ENCODE measurements around the gene KCNG2.
"Not testable (repeated sequence)": the region's sequence is repeated elsewhere in the genome, so short reads cannot be mapped to it uniquely, and the experiment has no call there.

KCNG2 gene

GRCh38 chr18:79872527-79873444, 75.0 kb downstream of the KCNG2 start:
- no peak for DNase-seq

DNA sequence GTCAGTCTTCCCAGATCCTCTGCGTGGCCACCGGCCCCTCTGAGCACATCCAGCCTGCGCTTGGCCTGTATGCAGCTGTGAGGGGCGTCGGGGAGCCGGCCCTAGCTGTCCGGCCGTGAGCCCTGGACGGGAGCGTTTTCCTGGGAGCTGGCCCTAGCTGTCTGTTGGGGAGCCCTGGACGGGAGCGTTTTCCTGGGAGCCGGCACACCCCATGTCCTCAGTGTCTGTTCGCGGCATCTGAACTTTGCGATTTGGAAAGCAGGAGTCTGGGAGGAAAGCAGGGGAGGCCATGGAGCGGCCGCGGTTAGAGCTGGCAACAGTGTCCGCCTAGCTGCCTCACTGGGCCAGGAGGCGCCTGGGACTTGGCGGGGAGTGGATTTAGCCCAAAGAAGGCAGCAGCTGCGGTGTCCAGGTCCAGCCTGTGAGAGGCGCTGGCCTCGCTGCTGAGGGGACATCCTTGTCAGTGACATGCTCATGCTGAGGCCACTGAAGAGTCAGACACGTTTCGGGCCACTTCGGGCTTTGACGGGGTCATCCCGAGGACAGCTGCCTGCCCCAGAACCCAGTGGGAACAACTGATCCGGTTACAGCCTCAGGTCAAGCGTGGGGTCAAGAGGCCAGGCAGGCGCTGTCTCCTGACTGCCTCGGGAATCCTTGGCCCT, 75.8 kb downstream of the KCNG2 start:
- DNase-seq, result no peak

GRCh38 chr18:79874553-79875530, 77.1 kb downstream of the KCNG2 start:
- no peak for DNase-seq

GRCh38 chr18:79875531-79875919, 77.8 kb downstream of the KCNG2 start:
- no peak for DNase-seq

DNA sequence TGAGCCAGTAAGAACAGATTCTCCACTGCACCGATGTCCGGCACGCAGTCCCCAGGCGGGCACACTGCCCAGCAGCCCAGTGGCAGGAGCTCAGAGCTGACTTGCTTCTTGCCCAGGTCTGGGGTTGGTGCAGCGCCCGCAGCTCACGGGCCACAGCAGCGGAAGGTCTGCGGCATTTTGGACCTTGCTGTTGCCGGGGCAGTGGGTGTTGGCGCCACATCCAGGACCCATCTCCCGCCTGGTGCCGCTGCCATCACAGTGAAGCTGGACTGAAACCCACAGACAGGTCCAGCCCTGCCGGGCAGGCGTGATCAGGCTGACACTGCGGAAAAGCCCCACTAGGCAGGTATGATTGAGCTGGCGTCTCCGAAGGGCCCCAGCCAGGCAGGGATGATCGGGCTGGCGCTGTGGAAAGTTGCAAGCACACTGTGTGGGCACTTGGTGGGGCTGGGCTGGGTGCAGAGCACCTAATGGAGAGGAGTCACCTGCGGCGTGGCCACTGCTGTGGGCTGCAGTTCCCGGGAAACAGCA, 78.3 kb downstream of the KCNG2 start:
- no peak for DNase-seq

DNA sequence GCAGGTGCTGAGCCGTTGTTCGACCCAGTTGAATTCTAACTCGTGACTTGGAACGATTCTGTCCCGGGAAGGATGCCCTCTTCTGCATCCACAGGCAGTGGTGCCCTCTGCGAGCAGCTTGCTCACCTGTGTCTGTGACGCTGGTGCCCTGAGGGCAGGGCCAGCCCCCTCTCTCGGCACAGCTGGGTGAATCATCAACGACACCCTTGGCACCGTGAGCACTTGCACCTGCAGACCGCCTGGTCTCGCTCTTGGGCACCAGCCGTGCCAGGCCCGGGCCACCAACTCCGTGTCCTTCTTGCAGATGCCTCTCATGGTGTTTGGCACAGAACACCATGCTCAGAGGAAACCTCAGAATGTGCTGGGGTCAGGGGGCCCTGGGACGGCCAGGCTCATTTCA, 78.8 kb downstream of the KCNG2 start:
- DNase-seq, result no peak

DNA sequence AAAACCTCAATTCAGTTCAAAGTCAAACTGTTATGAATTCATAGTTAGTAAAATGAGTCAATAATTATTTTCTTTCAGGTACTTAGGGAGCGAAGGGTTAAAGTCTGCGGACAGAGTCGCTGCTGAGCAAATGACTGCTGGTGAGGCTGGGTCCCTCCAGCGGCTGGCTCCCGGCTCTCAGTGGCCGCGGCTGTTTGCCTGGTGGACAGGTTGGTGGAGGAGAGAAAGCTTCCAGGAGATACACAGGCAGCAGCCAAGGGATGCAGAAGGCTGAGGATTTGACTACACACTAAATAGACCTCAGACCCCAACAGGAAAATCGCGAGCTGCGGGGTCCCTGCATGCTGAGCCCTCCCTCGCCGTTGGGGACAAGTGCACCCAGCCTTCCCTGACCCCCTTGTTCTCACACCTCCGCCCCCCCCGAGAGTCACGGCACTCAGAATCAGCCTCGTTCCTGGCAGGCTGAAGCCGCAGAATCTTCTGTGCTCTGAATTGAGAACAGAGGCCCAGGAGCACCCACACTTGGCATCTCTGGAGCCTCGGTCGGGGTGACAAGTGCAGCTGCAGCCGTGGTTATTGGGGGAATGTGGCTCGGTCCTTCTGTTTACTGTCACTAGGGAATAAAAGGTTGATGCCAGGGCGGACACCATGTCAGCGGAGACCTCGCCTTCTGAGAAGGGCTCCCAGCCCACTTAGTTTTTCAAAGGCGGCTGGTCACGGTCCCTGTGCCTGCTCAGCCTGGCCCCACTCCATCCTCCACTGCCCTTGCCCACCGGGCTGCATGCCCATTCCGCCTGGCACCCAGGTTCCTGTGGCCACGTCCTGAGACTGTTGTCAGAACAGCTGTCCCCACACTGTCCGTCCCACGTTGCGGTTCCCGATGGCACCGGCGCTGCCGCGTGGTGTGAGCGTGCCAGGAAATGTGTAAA, 79.7 kb downstream of the KCNG2 start:
- DNase-seq, result no peak

DNA sequence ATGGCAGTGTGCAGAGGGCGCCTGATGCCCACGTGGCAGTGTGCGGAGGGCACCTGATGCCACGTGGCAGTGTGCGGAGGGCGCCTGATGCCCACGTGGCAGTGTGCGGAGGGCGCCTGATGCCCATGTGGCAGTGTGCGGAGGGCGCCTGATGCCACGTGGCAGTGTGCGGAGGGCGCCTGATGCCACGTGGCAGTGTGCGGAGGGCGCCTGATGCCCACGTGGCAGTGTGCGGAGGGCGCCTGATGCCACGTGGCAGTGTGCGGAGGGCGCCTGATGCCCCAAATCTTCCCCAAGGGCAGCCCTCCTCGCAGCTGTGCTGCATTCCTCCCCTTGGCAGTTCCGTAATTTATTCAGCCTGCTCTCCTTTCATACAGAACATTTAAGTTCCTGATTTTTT, 80.5 kb downstream of the KCNG2 start:
- not testable (repeated sequence) for DNase-seq

GRCh38 chr18:79878741-79879378, 81.1 kb downstream of the KCNG2 start:
- no peak for DNase-seq

GRCh38 chr18:79879566-79879965, 81.8 kb downstream of the KCNG2 start:
- no peak for DNase-seq

- DNase-seq, result peak in 1 of 2 donors; percentile 28
These were observed 84.0 kb downstream of the KCNG2 start for GRCh38 chr18:79881695-79882094.

GRCh38 chr18:79882522-79883241, 84.9 kb downstream of the KCNG2 start:
- no peak for DNase-seq

- DNase-seq, result no peak
These were observed 85.9 kb downstream of the KCNG2 start for GRCh38 chr18:79883461-79884293.

DNA sequence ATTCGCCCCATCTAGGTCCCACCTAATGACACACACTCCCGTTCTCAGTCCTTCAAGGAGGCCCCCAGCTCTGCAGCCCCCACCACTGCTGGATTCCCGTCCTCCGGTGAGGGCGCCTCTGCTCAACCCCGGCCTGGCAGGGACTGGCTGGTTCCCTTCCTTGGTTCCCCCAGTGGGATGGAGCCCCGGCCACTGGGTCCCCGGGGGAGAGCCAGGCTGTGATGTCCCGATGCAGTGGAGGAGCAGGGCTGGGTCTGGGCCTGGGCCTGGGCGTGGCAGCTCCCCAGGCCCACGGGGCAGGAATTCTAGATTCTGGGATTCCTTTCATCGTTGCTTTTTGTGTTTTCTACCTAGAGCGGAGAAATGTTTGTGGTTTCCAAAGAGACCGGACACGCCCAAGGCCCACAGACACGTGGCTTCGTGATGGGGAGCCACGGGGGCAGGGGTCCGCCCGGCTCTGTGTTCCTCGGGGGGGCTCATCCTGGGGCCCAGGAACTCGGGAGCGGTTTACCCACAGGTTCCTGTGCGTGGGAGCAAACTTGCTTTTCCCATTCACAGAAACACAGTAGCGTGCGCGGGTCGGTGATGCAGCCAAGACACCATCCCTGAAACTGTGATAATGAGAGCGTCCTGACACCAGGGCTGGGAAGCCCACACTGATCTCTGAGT, 86.7 kb downstream of the KCNG2 start:
- no peak for DNase-seq

GRCh38 chr18:79884963-79885728, 87.4 kb downstream of the KCNG2 start:
- no peak for DNase-seq

DNA sequence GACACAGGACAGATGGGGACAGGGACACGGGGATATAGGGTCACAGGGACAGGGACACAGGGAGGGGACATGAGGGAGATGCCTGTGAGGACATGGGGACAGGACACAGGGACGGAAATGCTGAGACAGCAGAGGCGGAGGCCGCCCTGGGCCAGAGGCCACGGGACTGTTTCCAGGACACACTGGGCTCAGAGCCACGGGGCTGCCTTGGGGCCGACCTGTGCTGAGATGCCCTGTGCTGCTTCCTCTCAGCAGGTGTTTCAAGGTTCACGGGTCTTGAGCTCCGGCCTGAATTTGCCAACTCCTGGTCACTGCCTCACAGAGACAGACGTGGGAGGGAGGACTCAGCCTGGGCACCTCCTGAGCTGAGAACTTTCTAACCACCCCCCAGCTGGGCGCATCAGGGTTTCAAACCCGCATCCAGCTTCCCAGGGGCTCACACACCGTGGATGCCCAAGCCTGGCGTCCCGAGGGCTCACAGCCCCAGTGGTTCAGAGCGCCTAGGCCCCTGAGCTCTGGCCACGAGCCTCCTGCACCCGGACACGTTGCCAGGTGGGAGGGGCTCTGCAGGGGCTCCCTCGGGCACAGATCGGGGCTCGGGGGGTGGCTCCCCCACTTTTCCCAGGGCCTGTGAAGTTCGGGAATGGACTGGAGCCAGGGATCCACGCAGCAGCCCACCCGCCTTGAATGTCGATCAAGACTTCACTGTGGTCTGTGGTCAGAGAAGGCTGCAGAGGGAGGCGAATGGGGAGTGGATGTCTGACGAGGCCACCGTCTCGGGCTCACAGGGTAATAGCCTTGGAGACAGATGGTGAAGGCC, 89.7 kb downstream of the KCNG2 start:
- DNase-seq, result no peak

DNA sequence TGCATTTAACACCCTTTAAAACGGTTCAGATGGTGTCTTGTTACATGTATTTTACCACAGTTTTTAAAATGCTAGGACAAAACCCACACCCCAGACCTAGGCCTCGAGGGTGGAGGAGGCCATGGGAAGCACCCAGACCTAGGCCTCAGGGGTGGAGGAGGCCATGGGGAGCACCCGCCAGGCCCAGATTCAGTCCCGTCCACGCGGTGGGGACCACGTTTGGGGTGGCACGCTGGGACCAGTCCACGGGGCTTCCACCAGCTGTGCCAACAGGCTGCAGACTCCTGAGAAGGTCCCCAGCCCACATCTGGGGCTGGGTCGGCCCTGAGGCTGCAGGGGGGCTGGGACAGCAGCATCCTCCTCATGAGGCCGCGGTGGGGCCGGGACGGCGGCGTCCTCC, 90.3 kb downstream of the KCNG2 start:
- DNase-seq, result no peak

Data from hippocampal formation (tissue), 2 donors.